Osteoblast (primary cell): ENCODE measurements around the gene CRHR2. TPM values are rescaled to one million over a fixed set of nuclear protein-coding genes. Genes with fewer than 3 reads are reported as not detected.

ENCODE experiments used
- DNase-seq: peaks from one replicate; pipeline ENCODE4 v3.0.0; 2011; ENCODE audit warnings: low spot score, mixed read lengths; ENCODE audit not compliant: insufficient read length; ENCODE audit errors: missing footprints
- H2AFZ ChIP-seq: 2 replicates; pipeline ENCODE4 v1.6.0; 2011; ENCODE audit warnings: mild to moderate bottlenecking, low read length
- H3K27ac ChIP-seq: 2 replicates; pipeline ENCODE4 v1.5.1; 2011; ENCODE audit warnings: mild to moderate bottlenecking, low read depth, low read length, moderate library complexity
- H3K27me3 ChIP-seq: 2 replicates; pipeline ENCODE4 v1.6.0; 2012; ENCODE audit warnings: mild to moderate bottlenecking, control low read depth, inconsistent platforms, low read length, moderate library complexity; ENCODE audit not compliant: insufficient read depth
- H3K36me3 ChIP-seq: 2 replicates; pipeline ENCODE4 v1.5.1; 2011; ENCODE audit warnings: mild to moderate bottlenecking, low read length, control low read depth, moderate library complexity; ENCODE audit not compliant: insufficient read depth
- H3K4me1 ChIP-seq: 2 replicates; pipeline ENCODE4 v1.5.1; 2011; ENCODE audit warnings: mild to moderate bottlenecking, low read length, control low read depth, moderate library complexity; ENCODE audit not compliant: insufficient read depth
- H3K4me2 ChIP-seq: 2 replicates; pipeline ENCODE4 v1.6.0; 2011; ENCODE audit warnings: mild to moderate bottlenecking, low read length; ENCODE audit not compliant: insufficient read depth
- H3K4me3 ChIP-seq: fragments of 200-600 bp; sonication (generic); 3 replicates; pipeline ENCODE4 v1.5.1; 2012; ENCODE audit warnings: mild to moderate bottlenecking, low read length, inconsistent platforms; ENCODE audit not compliant: insufficient read depth
- H3K79me2 ChIP-seq: 2 replicates; pipeline ENCODE4 v1.6.0; 2012; ENCODE audit warnings: mild to moderate bottlenecking, low read length, control low read depth, inconsistent platforms; ENCODE audit not compliant: insufficient read depth
- H3K9me3 ChIP-seq: 2 replicates; pipeline ENCODE4 v1.5.1; 2011; ENCODE audit warnings: low read depth, low read length, control low read depth
- H4K20me1 ChIP-seq: 2 replicates; pipeline ENCODE4 v1.6.0; 2012; ENCODE audit warnings: mild to moderate bottlenecking, low read length, control low read depth; ENCODE audit not compliant: insufficient read depth
- total RNA-seq: library from RNA; depleted of rRNA; stranded (reverse); fragments of >200 nt; gene quantifications from 2 replicates; pipeline ENCODE4 v1.2.3, GENCODE V29; 2012
- TF ChIP-seq, protein P1 (sequence below): IDR thresholded peaks from 2 replicates; pipeline ENCODE4 v1.5.1; 2011; ENCODE audit warnings: mild to moderate bottlenecking, low read depth, low read length, moderate library complexity; ENCODE audit errors: extremely low read depth

CRHR2 gene
- total RNA-seq, 1 donor: not detected

DNA sequence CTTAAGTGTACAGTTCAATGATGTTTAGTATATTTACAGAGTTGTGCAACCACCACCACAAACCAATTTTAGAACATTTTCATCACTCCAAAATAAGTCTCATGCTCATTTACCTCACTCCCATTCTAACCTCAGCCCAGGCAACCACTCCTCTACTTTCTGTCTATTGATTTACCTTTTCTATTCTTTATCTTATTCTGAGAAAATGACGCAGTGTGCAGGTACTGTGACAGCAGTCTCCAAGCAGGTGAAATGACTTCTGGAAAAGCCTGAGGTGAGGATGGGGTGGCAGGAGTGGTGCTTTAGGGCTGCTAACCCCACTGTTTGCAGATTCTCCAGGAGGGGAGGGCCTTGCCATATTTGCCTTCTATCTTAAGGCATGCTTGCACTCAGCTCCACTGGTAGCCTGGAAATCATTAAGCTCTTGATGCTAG is 48.0 kb downstream of the CRHR2 start:
- Histone ChIP-seq H3K4me3 (no peak overlapping the region), H3K79me2 (peaks cover 35% of the 10 kb centered on the region), H3K9me3 (no peaks in the 10 kb centered on the region), H3K4me1 (no peaks in the 10 kb centered on the region), H3K4me2 (no peak overlapping the region), H3K27me3 (no peaks in the 10 kb centered on the region), H4K20me1 (peaks cover 12% of the 10 kb centered on the region), H3K36me3 (peaks cover 70% of the 10 kb centered on the region), H2AFZ (no peak overlapping the region), H3K27ac (no peak overlapping the region)
- DNase-seq: no peak
- TF ChIP-seq, protein P1, sequence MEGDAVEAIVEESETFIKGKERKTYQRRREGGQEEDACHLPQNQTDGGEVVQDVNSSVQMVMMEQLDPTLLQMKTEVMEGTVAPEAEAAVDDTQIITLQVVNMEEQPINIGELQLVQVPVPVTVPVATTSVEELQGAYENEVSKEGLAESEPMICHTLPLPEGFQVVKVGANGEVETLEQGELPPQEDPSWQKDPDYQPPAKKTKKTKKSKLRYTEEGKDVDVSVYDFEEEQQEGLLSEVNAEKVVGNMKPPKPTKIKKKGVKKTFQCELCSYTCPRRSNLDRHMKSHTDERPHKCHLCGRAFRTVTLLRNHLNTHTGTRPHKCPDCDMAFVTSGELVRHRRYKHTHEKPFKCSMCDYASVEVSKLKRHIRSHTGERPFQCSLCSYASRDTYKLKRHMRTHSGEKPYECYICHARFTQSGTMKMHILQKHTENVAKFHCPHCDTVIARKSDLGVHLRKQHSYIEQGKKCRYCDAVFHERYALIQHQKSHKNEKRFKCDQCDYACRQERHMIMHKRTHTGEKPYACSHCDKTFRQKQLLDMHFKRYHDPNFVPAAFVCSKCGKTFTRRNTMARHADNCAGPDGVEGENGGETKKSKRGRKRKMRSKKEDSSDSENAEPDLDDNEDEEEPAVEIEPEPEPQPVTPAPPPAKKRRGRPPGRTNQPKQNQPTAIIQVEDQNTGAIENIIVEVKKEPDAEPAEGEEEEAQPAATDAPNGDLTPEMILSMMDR: no peak

- Histone ChIP-seq H4K20me1 (peaks cover 16% of the 10 kb centered on the region), H3K9me3 (no peaks in the 10 kb centered on the region), H3K27ac (peak overlapping the region; percentile 11), H3K4me3 (no peak overlapping the region), H2AFZ (no peak overlapping the region), H3K79me2 (peaks cover 39% of the 10 kb centered on the region), H3K4me2 (no peak overlapping the region), H3K27me3 (no peaks in the 10 kb centered on the region), H3K36me3 (peaks cover 80% of the 10 kb centered on the region), H3K4me1 (no peaks in the 10 kb centered on the region)
- TF ChIP-seq, protein P1: no peak
- DNase-seq: no peak
Measured at GRCh38 chr7:30633223-30633622, 49.0 kb downstream of the CRHR2 start.

DNA sequence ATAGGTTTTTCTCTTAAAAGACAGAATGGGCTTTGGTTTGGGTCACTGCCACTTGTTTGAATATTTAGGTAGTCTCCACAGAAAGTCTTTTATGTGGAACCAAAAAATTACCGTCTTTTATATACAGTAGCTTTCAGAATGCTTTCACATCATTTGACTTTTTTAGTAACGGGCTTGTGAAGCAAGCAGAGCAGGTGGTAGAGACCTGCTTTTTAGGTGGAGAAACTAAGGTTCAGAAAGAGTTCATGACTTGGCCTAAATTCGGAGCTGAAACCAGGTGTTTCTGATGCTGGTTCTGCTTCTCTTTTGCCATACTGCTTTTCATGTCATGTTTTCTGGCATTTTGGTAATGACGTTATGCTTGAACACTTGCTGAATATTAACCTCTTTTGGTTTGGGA is 51.3 kb downstream of the CRHR2 start:
- Histone ChIP-seq H3K79me2 (peaks cover 46% of the 10 kb centered on the region), H3K27me3 (no peaks in the 10 kb centered on the region), H3K4me3 (no peak overlapping the region), H3K27ac (no peak overlapping the region), H4K20me1 (peaks cover 16% of the 10 kb centered on the region), H3K36me3 (peaks cover 94% of the 10 kb centered on the region), H3K4me1 (no peaks in the 10 kb centered on the region), H2AFZ (no peak overlapping the region), H3K4me2 (no peak overlapping the region), H3K9me3 (no peaks in the 10 kb centered on the region)
- TF ChIP-seq, protein P1: no peak
- DNase-seq: no peak

DNA sequence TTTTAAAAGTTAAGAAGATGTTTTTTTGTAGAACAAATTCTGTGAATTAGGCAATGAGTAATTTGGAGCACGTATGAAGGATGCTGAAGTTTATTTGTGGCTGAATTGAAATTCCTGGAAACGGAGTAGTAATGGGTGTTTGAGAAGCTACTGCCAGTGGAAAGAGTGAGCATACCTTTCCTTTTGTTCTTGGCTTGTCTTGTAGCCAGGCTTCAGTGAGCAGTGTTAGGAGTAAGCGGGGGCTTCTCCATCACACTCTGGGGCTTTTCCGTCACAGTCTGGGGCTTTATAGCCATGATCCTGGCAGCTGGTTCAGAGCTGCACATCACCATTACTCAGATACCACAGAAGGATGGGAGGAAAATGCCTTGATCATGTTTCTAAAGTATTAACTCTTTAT is 55.2 kb downstream of the CRHR2 start:
- Histone ChIP-seq H3K9me3 (no peaks in the 10 kb centered on the region), H3K27me3 (no peaks in the 10 kb centered on the region), H3K4me2 (no peak overlapping the region), H2AFZ (no peak overlapping the region), H3K36me3 (peaks cover 88% of the 10 kb centered on the region), H3K79me2 (peaks cover 28% of the 10 kb centered on the region), H3K4me3 (no peak overlapping the region), H4K20me1 (peaks cover 16% of the 10 kb centered on the region), H3K4me1 (no peaks in the 10 kb centered on the region), H3K27ac (no peak overlapping the region)
- peak; percentile 14 for DNase-seq
- TF ChIP-seq, protein P1: no peak
